ENCODE measurements around the gene SLC35G3.

GRCh38 chr17:35155246-35155645 lies 38.9 kb downstream of the SLC35G3 start:
- TF ChIP-seq CTCF (IDR thresholded peaks at IDR 0.05): no peak
- TF ChIP-seq POLR2A (IDR thresholded peaks at IDR 0.05): no peak

All from vagina (tissue), 2 donors.